Cardiac fibroblast (primary cell): ENCODE data around the gene ITGB8.
A peak's percentile ranks its signal among the peaks of the same experiment; 100 is the strongest.

Source experiments
- DNase-seq, 2 donors: peaks; one replicate each; pipeline versions ENCODE4 v3.0.0 to v3.0.0-alpha.2; 2010; ENCODE audit warnings: low read depth in 2 of 2
- H3K4me3 ChIP-seq, 2 donors: replicated peaks in 1 of 2; 1 replicate in 1 of 2; 2 replicates in 1 of 2; pipeline ENCODE4 v1.5.1; 2011; ENCODE audit warnings: low read depth in 2 of 2, low read length in 2 of 2, mild to moderate bottlenecking in 2 of 2, moderate library complexity in 1 of 2
- CTCF ChIP-seq: IDR thresholded peaks from one replicate; pipeline ENCODE4 v1.5.1; 2011; ENCODE audit warnings: low read depth, mild to moderate bottlenecking, low read length, inconsistent platforms

The ITGB8 gene

GRCh38 chr7:20348125-20348807 is 17.6 kb downstream of the ITGB8 start:
- TF ChIP-seq CTCF = no peak
- H3K4me3 ChIP-seq = no peak overlapping the region
- peak; percentile 29 to 33 for DNase-seq

GRCh38 chr7:20350518-20350951 is 19.8 kb downstream of the ITGB8 start:
- H3K4me3 ChIP-seq = no peak overlapping the region
- no peak for TF ChIP-seq CTCF
- peak in 1 of 2 donors; percentile 34 for DNase-seq

- no peak for DNase-seq
- no peak for TF ChIP-seq CTCF
- H3K4me3 ChIP-seq = no peak overlapping the region
Observed at GRCh38 chr7:20350996-20351692, 20.4 kb downstream of the ITGB8 start.

GRCh38 chr7:20351901-20352300 is 21.2 kb downstream of the ITGB8 start:
- no peak overlapping the region for H3K4me3 ChIP-seq
- DNase-seq = peak; percentile 61 to 70
- no peak for TF ChIP-seq CTCF

GRCh38 chr7:20352573-20353306 is 22.0 kb downstream of the ITGB8 start:
- peak; percentile 49 to 82 for DNase-seq
- no peak for TF ChIP-seq CTCF
- no peak overlapping the region for H3K4me3 ChIP-seq

GRCh38 chr7:20354610-20355528 is 24.2 kb downstream of the ITGB8 start:
- no peak overlapping the region for H3K4me3 ChIP-seq
- no peak for DNase-seq
- TF ChIP-seq CTCF = no peak
